NCI-H2227 (cell line): ENCODE data around the gene PPP2R2C.

Experiments
- DNase-seq: peaks from one replicate; lab custom pipeline; 2025; ENCODE audit not compliant: unreplicated experiment; lab: John Stamatoyannopoulos, UW

PPP2R2C gene

DNA sequence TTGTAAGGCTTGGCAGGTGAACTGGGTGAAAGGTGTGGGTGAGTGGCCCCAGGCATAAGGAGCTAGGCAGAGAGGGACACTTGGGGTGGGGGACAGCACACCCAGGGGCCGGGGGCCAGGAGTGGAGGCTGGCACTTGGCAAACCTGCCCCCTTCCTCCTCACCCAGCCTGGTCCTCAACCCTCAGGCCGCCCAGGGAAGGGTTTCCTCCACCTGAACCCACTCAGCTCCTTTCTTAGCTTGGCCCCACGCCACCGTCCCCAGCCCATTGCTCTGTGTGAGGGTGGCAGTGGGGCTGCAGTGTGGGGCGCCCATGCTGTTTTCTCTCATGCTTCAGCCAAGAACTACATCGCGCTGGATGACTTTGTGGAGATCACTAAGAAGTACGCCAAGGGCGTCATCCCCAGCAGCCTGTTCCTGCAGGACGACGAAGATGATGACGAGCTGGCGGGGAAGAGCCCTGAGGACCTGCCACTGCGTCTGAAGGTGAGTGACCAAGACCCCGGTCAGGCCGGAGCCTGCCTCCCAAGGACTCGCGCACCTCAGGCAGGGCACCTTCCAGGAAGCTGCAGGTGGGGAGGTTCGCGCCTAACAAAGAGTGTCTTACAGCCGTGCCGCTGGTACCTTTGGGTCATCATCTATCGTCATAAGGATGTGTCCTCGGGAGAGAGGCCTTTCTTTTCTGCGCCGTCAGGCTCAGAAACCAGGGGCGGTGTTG lies 177.6 kb downstream of the PPP2R2C start:
- DNase-seq, result no peak

DNA sequence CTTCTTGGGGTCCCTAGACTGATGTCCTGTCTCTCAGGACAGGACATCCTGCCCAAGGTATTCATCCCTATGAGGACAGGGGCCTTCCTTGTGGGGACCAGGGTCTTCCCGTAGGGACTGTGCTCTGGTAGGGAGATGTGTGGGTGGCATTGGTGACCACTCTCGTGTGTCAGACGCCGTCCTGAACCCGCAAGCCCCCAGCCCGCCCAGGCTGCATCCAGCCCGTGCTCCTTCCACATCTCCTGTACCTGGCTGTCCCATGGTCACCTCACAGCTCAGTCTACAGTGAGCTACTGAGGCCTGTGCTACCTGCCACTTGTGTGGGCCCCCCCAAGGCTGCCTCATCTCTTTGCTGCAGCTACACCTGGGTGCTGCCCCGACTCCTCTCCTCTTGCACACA lies 178.8 kb downstream of the PPP2R2C start:
- DNase-seq, result no peak

DNA sequence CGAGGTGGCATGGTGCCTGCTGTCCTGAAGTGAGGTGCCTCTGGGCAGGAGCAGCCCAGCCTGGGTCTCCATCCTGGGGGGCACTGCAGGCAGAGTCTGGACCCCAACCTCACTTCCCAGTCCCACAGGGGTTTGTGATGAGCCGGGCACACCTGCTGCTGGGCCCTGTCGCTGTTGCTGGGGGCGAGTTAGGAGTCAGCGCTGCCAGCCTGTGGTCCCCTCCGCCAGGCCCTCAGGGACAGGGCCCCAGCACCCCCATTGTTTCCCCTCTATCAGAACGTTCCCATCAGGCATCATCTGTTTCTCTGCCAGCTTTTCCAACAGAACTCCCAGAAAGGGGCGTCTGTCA lies 179.3 kb downstream of the PPP2R2C start:
- DNase-seq, result no peak

DNA sequence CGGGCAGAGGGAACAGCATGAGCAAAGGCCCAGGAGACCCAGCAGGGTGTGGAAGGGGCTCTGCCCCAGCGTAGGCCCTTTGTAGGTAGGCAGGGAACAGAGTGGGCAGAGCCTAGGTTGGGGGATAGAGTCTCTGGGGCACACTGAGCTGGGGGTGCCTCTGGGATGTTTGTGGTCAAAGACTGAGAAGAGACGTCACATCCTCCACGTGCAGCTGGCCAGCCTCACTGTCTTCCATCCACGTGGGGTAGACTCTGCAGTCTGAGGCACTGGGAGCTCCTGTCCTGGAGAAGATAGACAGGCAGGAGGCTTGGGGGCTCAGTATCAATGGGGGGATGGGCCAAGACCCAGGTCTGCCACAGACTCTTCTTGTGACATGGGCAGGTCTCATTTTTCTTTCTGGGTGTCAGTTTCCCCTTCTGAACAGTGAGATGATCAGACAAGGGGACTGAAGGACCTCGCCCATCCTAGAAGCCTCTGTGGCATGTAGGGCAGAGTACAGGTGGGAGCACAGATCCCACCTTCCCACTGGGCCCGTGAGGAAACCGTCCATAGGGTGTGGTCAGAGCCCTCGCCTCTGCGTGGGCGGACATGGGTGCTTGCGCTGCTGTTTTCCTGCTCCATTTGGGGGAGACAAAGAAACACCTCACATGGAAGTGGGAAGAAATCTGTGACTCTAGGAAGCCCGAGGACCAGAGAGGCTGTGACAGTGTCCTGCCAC lies 179.9 kb downstream of the PPP2R2C start:
- no peak for DNase-seq

DNA sequence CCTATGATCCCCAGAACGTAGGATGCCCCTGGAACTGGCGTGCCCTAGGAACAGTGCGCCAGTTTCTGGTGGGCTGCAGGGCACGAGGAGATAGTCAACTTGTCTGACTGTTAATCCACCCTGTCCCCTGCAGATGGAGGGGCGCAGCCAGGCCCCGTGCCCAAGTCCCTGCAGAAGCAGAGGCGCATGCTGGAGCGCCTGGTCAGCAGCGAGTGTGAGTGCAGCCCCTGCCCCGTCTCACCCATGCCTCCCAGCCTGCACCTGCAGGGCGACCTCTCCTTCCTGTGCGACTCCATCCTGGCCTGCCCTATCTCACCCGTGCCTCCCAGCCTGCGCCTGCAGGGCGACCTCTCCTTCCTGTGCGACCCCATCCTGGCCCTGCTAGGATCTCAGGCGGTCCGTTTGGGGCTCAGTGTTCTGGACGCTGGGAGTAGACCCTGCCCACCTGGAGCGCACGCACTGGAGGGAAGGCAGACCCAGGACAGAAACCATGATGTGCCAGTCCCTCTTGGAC lies 180.6 kb downstream of the PPP2R2C start:
- no peak for DNase-seq

DNA sequence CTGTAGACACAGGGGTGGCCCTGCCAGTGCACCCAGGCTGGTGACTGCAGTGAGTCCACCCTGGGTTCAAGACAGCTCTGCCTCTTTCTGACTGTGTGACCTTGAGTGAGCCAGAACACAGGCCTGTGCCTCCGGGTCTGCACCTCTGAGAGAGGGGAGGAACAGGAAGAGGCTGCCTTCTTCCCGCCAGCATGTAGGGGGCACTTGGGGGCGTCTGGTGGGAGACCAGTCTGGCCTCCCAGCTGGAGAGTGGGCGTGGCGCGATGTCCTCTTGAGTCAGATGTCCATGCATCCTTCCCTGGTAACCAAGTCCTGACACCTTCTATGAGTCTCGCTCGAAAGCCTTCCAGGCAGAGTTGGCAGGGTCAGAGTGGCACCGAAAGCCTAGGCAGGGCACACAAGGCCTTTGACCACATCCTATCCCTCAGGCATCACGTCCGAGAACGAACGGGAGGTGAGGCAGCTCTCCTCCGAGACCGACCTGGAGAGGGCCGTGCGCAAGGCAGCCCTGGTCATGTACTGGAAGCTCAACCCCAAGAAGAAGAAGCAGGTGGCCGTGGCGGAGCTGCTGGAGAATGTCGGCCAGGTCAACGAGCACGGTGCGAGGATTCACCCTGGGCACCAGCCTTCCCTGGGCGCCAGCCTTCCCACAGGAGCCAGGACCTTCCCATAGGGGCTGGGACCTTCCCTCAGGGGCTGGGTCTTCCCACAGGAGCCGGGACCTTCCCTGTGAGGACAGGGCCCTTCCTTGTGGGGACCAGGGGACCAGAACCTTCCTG lies 181.5 kb downstream of the PPP2R2C start:
- DNase-seq, result no peak

DNA sequence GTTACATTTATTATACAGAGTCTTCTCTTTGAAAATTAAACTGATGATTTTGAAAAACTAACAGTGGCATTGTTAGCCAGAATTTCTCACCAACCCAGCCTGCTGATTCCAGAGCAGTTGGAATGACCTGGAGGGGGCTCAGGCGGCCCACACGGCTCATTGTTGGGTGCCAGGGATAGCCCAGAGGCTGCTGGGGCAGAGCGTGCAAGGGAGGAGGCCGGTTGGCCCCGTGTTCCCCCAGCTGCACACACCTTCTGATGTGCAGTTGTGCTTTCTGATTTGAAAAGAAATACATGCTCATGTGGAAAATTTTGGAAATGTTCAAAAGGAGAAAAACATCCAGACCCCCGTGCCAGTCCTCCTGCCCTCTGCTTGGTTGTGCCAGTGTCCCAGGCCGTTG lies 182.2 kb downstream of the PPP2R2C start:
- DNase-seq, result no peak

DNA sequence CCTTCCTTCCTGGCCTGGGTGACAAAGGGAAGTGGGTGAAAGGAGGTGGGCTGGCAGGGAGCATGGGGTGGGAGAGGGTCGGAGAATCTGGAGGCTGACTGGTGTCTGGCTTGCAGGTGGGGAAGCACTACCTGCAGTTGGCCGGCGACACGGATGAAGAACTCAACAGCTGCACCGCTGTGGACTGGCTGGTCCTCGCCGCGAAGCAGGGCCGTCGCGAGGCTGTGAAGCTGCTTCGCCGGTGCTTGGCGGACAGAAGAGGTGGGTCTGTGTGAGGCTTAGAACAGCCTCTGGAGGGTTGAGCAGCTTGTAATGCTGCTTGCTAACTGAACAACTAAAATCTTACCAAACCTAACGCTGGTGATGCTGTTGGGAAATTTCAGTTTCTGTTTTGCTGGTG lies 183.5 kb downstream of the PPP2R2C start:
- DNase-seq, result no peak

DNA sequence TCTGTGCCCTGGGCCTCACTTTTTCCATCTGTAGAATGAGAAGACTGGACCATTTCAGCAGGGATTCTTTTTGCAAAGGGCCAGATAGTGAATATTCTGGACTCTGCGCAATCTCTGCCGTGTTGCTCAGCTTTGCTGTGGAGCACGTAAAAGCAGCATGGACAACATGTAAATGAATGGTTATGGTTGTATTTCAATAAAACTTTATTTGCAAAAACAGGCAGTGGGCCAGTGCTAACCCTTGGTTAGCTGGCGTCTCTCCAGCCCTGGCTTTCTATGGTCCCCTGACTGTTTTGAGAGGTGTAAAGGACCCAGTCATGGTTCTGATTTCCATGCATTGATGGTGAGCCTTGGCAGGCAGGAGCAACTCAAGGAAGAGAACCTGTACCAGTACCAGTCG lies 184.1 kb downstream of the PPP2R2C start:
- DNase-seq, result no peak

DNA sequence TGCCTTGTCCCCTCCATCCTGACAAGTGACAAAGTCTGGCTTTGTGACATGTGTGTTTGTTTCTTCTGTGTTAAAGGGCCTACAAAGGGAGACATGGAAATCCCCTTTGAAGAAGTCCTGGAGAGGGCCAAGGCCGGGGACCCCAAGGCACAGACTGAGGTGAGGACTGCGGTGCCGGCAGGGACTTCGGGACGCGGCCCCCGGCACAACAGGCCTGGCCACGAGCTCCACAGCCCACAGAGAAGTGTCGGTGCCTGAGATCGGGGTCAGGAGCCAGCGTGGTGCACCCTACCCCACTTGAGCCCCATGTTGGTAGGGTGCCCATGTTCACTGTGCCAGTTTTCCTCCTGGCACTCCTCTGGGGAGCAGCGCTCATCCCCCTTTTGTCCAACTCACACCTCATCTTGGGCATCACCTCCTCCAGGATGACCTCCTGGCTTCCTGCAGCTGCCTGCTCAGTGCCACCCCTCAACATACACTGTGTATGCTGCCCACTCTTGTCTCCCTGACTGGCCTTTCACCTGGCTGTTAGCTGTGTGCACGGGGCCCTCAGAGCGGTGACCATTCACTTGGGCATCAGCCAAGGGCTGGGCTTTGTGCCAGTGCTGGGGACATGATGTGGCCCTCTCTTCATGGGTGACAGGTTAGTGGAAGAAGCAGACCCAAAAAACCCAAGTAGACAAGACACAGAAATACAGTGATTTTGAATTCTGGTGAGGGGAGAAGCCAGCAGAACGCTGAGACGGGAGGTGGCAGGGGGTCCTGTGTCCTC lies 185.2 kb downstream of the PPP2R2C start:
- DNase-seq, result no peak

DNA sequence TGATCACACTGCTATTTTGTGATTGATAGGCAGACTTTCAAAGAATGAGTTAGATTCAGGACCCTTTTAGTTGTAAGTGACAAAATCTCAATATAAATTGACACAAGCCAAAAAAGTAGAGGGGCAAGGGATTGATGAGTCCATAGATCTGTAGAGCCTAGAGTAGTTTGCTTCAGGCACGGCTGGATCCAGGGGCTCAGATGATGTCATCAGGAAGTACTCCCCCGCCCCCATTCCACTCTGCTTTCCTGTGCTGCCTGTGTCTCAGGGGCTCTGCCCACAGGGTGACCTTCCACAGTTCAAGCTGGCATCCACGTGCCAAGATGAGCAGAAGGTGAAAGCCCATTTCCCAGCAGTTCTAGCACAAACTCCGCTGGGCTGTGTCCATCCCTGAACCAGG lies 189.1 kb downstream of the PPP2R2C start:
- DNase-seq, result no peak

DNA sequence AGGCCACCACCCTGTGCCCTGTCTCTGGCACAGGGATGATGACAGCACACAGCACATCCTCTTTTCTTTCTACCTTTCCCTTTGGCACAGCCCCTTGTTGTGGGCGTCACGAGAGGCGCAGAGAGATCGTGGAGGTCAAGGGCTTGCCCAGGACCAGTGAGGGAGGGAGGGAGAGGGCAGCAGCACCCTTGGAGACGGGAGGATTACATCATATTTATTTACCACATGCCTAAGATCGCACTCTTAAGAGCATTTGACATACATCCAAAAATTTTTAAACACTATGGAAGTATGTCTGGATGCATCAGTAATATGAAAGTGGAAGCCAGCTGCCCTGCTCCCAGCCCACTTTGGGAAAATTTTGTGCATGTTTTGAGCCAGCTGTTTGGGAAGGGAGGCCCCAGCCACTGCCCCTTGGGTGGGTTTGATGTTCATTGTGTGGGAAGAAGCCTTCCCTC lies 190.1 kb downstream of the PPP2R2C start:
- DNase-seq, result no peak

DNA sequence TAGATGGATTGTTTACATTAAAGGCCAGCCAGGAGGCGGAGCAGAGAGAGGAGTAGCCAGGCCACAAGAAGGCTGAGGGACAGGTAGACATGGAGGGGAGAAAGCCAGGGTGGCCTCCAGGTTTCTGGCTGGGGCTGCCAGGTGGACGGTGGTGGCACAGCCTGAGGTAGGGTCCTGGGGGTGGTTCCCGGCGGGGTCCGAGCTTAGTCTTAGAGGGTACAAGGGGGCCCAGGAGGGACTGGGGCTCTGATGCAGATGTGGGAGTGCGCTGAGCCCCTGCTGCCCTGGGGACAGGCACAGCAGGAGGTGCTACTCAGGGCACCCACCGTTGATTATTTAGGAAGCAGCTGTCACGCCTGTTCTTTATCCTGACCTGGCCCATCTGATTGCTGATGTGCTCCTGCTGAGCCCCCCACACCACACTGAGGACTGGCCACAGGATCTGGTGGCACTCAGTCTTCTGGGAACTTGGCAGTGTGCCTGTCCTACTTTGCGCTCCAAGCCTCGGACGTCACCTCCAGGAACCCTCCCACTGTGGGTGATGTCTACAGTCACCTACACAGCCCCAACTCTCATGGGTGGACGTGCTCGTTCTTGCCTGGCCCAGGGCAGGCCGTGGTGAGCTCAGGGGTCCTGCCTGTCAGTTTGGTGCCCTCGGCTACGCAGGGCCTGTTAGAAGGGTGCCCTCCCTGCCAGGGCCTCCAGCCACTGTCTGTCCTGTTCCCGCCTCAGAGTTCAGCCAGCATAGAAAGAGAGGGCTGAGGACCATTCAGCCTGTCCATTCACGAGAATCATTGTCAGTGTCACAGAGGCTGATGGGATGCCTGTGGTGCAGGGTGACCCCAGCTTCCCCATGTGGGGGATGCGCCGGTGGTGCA lies 190.7 kb downstream of the PPP2R2C start:
- DNase-seq, result no peak

DNA sequence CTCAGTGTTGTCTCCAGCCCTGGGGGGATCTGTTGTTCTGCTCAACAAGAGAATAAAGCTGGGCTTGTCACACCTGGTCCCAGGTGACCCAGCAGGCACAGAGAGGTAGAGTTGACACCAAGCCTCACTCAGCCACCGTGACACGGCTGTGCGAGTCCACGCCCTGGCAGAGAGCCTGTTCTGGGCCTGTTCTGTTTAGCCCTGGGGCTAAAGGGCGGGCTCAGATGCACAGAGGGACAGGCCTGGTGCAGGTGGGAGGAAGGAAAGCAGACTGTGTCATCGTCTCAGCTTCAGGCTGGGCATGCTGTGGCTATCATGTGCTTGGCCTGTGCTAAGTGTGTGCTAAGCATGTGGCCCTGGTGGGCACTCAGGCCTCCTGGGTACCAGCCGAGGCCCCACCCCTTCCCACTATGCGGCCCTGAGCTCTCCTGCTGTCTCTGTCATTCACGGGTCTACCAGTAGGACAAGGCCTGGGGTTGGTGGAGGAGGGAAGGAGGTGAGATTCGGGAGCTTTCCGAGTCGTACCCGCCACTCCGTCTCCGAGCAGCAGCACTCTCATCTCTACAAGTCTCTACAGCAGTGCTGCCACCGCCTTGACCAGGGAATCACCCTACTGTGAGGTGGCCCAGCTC lies 191.9 kb downstream of the PPP2R2C start:
- DNase-seq, result no peak

DNA sequence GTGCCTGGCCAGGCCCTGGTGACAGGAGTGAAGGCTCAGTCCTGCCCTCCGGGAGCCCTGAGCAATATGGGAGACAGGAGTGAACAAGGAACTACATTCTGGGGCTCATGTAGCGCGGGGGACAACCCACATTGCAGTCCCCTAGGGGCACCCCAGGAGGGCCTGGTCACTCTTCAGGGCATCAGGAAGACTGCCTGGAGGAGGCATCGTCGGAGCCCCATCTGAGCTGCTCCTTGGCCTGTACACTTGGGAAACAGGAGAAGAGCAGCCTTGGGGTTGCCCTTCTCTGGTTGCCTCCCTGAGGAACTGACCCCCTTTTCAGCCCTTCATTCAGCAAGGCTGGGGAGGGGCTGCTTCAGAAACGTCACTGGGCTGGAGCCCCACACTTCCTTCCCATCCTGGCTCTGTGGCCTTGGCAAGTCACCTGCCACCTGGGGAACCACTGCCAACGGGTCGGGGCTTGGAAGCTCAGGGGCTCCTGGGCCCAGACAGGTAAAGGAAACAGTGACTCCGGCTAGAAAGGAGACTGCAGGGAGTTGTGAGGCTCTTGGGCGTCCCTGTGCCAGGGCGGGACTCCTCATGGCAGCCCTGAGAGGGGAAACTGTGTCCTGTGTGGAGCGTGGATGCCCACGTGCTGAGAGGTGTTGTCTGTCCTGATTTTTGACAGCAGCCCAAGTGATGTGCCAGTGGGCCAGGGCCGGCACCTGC lies 192.7 kb downstream of the PPP2R2C start:
- DNase-seq, result no peak

DNA sequence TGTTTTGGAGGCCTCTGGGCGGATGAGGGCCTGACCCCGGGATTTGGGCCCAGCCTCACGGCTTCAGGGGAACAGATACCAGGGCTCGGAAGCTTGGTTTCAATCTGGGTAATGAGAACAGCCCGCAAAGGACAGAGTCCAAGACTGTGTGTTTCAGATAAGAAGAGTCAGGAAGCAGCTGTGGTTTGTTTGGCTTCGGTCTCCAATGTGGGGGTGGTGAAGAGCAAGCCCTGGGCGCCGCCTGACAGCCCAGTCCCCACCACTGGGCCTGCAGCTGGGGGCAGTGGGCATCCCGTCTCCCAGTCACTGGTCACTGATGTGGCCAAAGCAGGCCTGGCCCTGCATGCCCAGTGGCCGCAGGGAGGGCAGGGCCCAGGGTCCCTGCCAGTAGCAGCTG lies 193.6 kb downstream of the PPP2R2C start:
- no peak for DNase-seq

DNA sequence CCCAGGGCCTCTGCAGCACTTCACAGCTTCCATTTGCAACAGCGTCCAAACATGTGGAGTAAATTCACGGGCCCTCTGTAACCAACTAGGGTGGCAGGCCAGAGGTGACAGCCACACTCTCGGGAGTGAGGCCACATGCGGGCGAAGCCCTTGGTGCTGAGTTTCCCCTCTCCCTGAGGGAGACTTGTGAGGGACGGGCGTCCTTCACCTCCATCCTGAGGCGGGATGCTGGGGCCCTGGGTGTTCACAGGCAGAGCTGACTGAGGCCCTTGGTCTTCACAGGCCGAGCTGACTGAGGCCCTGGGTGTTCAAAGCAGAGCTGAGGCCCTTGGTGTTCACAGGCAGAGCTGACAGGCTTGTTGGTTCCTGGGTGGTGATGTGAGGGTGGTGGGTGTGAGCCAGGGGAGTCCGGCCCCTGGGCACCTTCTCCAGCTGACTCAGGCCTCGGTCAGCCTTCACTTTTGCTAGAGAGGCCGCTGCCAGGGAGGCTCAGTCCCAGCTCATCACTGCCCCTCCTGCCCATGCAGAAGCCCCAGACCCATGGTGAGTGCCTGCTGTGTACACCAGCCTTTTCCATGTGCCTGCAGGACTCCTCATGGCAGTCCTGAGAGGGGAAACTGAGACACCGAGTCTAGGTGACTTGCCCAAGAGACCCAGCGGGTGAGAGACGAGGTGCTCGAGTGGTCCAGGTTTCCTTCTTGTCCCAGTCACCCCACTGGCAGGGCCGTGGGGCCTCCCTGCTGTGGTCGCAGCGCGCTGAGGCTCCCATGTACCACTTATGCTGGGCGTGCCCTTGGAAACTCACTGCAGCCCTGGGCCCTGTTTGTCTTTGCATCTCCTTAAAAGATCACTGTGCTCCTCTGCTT lies 194.2 kb downstream of the PPP2R2C start:
- DNase-seq, result no peak
